GM10266 (cell line): ENCODE results near the gene SATB1.

ENCODE experiments used
- DNase-seq: peaks from one replicate; pipeline ENCODE4 v3.0.0; 2012; ENCODE audit errors: extremely low spot score
- CTCF ChIP-seq: IDR thresholded peaks from 2 replicates; pipeline ENCODE4 v1.5.1; 2012; ENCODE audit warnings: mild to moderate bottlenecking, low read depth; ENCODE audit not compliant: control insufficient read depth, insufficient read depth; ENCODE audit errors: missing control alignments

SATB1 gene

DNA sequence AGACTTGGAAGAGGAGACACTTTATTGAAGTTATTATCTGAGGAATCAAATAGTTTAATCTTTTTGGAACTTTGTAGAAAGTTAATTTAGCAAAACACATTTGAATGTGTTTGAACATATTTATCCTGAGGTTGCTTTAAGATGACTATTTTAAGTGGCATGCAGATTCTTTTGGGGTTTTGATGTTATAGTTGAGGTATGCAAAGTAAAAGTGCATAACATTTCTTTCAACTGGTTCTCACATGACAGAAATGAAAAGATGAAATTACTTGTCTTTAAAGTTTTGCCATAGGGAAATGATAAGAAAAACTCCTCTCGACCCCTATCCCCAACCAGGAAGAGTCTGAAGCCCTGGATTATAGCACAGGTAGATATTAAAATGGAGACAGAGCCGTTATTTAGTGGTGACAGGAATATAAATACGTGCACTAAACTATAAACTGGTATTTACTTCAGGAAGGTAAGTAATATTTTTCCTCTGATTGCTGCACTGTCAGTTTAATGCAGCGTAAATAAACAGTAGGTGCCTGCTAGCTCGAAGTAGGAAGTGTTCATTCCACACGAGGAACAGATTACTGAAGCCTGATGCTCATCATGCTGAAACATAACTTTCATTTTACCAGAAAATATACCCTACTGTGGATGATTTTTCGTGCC, 15.1 kb upstream of the SATB1 start:
- no peak for DNase-seq
- TF ChIP-seq CTCF = no peak

- DNase-seq = no peak
- no peak for TF ChIP-seq CTCF
Measured at GRCh38 chr3:18439281-18439680, 14.1 kb upstream of the SATB1 start.

GRCh38 chr3:18438586-18438985, 13.4 kb upstream of the SATB1 start:
- TF ChIP-seq CTCF = no peak
- DNase-seq = no peak

DNA sequence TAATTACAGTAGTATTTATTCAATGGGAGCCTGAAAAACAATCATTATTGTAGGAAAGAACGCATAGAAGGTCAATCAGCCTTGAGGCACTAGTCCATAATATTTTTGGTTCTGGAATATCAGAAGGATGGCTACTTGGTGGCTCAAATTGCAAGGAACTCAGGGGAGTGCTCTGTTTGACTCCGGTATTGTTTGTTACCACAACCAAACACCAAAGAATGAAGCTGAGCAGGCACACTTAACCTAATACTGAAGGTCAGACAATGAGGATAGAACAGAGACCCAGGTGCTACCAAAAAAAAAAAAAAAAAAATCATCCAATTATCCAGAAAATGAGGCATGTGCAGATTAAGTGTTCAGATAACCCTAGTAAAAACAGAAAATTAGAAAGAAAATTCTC, 11.1 kb upstream of the SATB1 start:
- DNase-seq = no peak
- no peak for TF ChIP-seq CTCF

- no peak for DNase-seq
- no peak for TF ChIP-seq CTCF
Measured at GRCh38 chr3:18434711-18435110, 9.6 kb upstream of the SATB1 start.

DNA sequence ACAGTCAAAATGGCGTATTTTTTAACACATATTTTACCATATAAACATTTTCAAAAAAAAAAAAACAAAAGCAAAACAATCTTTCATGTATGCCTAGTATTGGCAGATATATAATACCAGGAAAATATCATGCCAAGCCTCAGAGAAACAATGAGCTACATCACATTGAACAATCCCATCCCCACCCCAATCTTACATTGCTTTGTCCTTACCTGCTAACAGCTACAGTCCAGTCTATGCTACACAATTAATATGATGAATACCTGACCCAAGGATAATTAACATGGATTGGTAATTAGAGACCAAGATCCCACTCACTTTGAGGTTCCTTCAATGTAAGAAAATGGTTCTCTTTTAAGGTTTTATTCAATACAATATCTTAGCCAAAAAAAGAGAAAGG, 7.6 kb upstream of the SATB1 start:
- no peak for TF ChIP-seq CTCF

GRCh38 chr3:18431266-18431665, 6.1 kb upstream of the SATB1 start:
- DNase-seq = no peak
- no peak for TF ChIP-seq CTCF

More for the DNA sequence above, 7.6 kb upstream of the SATB1 start:
- no peak for DNase-seq
